Hepatic stellate cell (primary cell): ENCODE results near the gene CPLX3.

ENCODE experiments used
- DNase-seq: peaks from one replicate; pipeline ENCODE4 v3.0.0; 2011; ENCODE audit warnings: low spot score

Gene CPLX3

DNA sequence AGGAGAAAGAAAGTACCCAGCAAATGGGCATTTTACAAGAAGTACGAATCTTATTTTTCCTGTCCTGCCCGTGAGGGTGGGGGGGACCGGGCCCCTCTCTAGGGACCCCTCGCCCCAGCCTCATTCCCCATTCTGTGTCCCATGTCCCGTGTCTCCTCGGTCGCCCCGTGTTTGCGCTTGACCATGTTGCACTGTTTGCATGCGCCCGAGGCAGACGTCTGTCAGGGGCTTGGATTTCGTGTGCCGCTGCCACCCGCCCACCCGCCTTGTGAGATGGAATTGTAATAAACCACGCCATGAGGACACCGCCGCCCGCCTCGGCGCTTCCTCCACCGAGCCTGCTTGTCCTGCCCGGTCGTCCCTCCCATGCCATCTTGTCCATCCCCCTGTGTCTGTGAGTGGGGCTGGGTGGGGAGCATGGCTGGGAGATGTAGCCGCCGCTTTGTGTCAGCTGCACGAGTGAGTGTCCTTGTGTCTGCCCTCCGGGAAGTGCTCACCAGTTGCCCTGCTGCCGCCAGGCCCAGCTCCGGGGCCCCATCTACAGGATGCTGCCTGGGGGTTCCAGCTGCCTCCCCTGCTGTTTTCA, 23.5 kb upstream of the CPLX3 start:
- no peak for DNase-seq

- no peak for DNase-seq
Measured at GRCh38 chr15:74804935-74805334, 21.5 kb upstream of the CPLX3 start.

- no peak for DNase-seq
Measured at GRCh38 chr15:74807282-74807681, 19.1 kb upstream of the CPLX3 start.

DNA sequence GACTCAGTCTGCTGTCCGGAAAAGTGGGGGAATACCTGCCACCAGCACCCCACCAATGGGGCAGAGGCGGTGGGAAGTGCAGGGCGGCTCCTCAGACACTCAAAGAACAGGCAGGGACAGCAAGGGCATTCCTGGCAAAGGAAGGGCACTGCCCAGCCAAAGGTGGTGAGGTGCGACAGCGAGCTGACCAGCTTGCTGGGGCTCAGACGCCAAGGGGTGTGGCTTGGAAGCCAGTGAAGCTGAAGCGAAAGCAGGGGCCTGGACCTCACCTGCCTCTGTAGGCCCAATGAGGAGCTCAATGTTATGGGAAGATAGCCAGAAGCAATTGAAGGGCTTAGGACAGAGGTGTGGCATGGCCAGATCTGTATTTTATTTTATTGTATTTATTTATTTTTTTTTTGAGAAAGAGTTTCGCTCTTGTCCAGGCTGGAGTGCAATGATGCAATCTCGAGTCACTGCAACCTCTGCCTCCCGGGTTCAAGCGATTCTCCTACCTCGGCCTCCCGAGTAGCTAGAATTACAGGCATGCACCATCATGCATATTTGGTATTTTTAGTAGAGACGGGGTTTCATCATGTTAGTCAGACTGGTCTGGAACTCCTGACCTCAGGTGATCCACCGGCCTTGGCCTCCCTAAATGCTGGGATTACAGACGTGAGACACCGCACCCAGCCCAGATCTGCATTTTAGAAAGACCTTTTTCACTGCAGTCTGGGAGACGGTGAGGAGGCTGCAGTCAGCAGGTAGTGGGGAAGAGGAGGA, 18.2 kb upstream of the CPLX3 start:
- no peak for DNase-seq

DNA sequence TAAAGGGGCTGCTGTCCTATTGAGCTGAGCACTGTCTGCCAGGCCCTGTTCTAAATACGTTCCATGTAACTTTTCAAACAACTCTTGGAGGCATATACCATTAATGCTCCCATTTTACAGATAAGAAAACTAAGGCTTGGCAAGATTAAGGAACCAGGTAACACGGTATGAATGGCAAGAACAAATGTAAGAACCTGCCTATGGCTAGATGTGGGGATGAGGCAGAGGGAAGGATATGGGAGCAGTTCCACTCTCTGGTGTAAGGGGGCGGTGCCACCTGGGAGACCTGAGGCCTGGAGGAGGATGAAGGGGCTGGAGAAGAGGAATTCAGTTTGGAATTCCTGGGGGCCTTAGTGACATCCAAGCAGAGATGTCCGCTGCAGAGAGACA, 17.6 kb upstream of the CPLX3 start:
- no peak for DNase-seq

DNA sequence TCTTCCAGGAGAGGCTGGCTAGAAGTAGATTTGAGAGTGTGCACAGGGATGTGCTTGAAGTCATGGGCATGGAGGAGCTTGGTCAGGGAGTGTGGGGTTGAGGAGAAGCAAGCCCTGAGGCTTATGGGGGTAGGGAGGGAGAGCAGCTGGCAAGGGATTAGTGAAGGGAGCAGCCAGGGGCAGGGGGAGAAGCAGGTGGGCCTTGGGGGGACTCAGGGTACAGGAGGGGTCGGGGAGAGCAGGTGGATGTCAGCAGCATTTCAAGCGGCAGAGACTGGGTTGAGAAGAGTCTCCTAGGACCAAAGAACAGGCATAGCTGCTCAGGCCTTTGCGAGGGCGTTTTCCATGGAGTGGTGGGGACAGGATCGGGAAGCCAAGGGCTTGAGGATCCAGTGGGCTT, 17.2 kb upstream of the CPLX3 start:
- DNase-seq = no peak

GRCh38 chr15:74809956-74810355, 16.5 kb upstream of the CPLX3 start:
- DNase-seq = peak; percentile 60

DNA sequence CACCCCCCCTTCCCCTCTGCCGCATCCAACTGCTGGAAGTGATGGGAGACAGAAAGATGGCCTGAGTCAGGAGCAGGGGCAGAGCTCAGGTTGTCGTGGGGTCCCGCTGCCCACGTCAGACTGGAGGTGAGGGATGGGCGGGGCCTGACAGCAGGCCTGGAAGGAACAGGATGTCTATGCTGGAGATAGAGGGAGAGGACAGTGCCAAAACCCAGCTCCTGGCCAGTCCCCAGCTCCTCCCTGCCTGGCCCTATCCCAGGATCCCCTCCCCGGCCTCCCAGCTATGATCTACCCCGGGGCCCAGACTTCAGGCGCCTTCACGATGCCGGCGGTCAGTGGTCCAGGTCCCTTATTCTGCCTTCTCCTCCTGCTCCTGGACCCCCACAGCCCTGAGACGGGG, 13.9 kb upstream of the CPLX3 start, which contains the start of gene LMAN1L:
Gene LMAN1L, plus strand, starts transcription at position 303 of the 400 bp plus-strand sequence. Its CDS starts 20 bp downstream, at position 323.
- no peak for DNase-seq

DNA sequence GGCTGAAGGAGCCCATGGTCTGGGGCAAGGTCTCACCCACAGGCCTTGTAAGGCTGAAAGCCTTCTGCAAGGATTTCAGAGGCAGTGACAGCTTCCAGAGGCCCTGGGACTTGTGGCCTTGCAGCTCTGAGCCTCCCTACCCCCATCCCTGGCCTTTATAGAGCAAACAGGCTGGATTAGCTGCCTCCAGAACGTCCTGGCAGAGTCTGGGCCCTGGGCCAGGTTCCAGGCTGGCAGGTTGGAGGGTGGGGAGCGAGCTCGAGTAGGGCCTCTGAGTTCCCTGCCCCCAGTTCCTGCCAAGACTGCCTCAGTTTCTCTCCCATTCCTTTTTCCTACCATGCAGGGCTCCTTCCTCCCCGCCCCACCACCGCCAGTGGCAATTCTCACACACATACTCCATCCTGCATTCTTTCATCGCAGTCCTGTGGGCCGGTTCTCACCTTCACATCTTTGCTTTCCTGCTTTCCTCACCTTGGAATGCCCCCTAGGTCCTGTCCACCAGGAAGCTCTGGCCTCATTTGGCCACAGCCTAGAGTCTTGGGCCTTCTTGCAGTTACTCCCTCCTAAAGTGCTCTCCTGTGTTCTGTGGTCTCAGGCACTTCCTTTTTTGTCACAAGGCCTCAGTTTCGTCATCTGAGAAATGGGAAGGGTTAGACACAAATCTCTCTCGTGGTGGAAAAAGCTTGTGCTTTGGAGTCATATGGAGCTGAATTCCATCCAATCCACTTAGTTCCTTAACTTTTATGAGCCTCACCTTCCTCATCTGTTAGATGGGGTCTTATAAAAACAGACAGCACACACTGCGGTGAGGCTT, 11.1 kb upstream of the CPLX3 start:
- no peak for DNase-seq

DNA sequence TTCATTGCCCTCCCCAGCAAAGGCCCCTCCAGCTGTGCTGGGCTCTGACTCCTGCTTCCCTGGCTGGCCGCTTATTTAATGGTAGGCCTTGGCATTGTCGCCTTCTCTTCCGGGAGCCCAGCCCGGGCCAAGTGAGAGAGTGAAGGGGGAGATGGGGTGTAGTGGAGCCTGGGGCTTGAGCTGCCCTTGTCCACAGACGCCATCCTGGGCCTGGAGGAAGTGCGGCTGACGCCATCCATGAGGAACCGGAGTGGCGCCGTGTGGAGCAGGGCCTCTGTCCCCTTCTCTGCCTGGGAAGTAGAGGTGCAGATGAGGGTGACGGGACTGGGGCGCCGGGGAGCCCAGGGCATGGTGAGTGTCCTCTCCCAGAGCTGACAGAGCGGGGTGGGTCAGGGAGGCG, 10.5 kb upstream of the CPLX3 start:
- no peak for DNase-seq

DNA sequence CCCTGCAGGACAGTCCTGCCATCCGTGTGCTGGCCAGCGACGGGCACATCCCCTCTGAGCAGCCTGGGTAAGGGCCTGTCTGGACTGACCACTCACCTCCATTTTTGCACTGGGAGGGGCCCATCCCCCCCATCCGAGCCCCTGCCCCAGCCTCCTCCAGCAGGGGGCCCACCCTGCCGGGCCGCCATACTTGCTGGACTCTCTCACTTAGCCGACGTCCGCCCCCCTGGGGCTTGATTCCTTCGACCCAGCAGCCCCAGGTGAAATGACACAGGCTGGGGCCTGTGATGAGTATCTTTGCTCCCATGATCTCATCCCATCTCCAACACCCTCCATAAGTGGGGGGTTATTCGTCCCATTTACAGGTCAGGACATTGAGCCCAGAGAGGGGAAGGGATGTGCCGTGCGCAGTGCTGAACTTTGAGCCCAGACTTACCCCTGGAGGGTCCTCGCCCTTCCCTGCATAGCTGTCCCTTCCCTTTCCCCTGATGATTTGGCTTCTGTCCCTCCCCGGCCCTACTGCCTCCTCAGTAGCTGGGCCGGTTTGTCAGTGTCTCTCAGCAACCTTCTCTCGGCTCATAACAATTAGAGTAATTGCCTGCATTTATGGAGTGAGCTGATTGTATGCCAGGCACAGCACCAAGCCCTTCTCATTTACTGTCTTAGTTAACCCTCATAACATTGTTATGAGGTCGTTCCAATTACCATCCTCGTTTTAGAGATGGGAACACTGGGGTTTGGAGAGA, 9.6 kb upstream of the CPLX3 start:
- no peak for DNase-seq

DNA sequence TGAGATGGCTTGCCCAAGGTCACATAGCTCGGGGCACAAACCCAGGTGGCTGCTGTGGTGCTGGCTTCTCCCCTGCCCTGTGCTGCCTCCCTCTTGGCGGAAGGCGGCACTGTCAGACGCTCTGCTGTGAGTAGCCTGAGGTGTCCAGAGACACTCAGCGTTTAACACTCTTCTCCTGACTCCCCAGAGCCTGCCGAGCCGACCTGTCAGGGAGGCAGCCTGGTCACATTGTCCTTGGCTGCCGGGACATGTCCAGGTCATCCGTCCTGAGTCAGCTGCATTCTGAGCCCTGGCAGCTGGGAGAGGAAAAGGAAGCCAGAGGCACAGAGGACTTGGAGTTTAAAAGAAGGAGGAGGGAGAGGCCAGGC, 9.1 kb upstream of the CPLX3 start:
- DNase-seq = peak; percentile 57

- DNase-seq = no peak
Measured at GRCh38 chr15:74820056-74820455, 6.4 kb upstream of the CPLX3 start.

- no peak for DNase-seq
Measured at GRCh38 chr15:74821091-74821789, 5.2 kb upstream of the CPLX3 start.

- DNase-seq = no peak
Measured at GRCh38 chr15:74821790-74822158, 4.7 kb upstream of the CPLX3 start.

DNA sequence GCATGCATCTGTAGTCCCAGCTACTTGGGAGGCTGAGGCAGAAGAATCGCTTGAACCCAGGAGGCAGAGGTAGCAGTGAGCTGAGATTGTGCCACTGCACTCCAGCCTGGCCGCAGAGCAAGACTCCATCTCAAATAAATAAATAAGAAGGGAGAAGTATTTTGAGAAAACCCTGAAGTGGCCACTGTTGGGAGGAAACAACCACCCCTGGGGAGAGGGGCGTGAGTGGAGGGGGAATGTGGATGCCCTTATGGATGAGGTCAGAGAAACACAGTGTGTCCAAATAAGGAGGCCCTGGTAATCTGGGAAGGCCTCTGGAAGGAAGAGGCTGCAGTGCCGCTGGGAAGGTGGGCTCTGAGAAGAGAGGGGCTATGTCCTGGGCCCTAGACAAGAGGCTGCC, 4.2 kb upstream of the CPLX3 start:
- no peak for DNase-seq

DNA sequence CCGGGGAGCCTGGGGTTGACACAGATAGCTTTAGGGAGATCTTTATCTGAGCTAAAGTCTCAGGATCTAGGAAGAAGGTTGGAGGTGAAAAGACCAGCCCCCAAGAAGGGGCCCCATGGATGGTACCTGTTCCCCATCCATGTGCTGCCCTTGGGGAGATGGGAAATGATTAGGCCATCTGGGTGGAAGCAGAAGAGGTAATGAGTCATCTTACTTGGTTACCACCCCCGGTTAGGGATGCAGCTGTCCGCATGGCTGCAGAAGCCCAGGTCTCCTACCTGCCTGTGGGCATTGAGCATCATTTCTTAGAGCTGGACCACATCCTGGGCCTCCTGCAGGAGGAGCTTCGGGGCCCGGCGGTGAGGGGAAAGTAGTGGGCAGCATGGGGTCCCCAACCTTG, 3.1 kb upstream of the CPLX3 start:
- DNase-seq = no peak

DNA sequence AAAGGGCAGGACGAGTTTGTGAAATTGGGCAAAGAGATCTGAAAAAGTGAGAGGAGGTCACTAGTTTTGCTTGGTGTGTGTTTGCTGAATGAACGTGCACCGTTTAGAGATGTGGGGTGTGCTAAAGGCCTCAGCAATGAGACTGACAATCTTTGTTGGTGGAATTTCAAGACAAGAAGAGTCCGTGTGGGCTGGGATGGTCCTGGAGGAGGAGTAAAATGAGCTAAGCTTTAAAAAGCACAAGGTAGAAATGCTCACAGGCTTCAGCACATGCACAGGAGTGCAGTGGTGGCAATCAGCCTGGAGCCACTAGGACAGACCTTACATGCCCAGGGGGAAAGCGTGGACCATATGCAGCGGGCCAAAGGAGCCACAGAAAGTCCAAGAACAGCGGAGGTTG, 1.5 kb upstream of the CPLX3 start:
- DNase-seq = no peak

DNA sequence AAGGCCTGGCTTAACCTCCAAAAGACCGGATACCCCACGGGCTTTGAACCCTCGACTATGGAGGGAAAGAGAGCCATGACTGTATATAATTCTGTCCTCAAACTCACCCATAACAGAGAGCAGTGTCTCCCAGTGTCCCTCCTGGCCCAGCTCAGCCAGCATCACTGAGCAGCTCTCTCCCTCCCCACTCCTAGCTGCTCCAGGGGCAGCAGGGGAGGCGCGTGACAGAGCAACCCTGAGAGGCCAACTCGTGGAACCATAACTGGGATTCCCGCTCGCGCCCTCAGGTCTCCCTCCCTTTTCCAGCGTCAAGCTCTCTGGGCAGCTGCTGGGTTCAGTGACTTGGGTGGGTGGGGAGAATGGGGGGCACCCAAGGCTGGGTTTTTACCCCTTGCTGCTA, 561 bp upstream of the CPLX3 start:
- DNase-seq = no peak

DNA sequence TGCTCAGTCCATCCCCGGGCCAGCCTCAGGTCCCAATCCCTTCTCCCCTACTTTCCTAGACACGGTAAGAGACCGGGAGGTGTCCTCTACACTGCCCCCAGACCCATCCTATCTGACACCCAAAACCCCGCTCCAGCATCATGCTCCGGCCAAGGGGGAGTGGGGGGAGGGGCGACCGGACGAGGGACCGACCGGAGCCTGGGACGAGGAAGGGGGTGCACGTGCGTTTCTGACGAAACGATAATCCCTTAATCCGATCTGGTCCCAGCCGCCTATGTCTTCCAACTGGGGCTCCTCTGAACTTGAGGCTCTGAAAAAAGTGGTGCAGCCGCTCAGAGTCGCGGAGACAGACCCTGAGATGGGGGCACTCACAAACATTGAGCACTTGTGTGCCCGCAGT, 494 bp downstream of the CPLX3 start:
- no peak for DNase-seq

- DNase-seq = no peak
Measured at GRCh38 chr15:74827614-74828013, 1.2 kb downstream of the CPLX3 start.

- DNase-seq = no peak
Measured at GRCh38 chr15:74828835-74829234, 2.4 kb downstream of the CPLX3 start.
